Activated CD4-positive, alpha-beta memory T cell treated with anti-CD3 and anti-CD28 coated beads, Interleukin-2, amount 10 ng/mL, durations not matched to agents 7 days and 5 days (primary cell): ENCODE measurements around the gene SLC35E3. TPM values are rescaled to one million over a fixed set of nuclear protein-coding genes. Genes with fewer than 3 reads are reported as not detected.
"Not testable (repeated sequence)": the region's sequence is repeated elsewhere in the genome, so short reads cannot be mapped to it uniquely, and the experiment has no call there.

Source experiments
- CTCF ChIA-PET: fragments of 350-600 bp; sonication (Branson Sonifier 250); formaldehyde crosslinking; loops from one replicate; lab custom pipeline; 2021; ENCODE audit warnings: antibody characterized with exemption, inconsistent platforms; lab: Charles Lee
- POLR2A ChIA-PET: fragments of 350-600 bp; sonication (Branson Sonifier 250); formaldehyde crosslinking; loops from one replicate; lab custom pipeline; 2021; ENCODE audit warnings: antibody characterized with exemption; lab: Charles Lee
- DNase-seq: peaks from one replicate; pipeline ENCODE4 v3.0.0-alpha.2; 2020
- H3K27ac Mint-ChIP-seq: one replicate; pipeline ENCODE4 v1.8.0; 2021; ENCODE audit warnings: mild to moderate bottlenecking, mixed read lengths
- H3K27me3 Mint-ChIP-seq: one replicate; pipeline ENCODE4 v1.8.0; 2021; ENCODE audit warnings: mixed read lengths
- H3K36me3 Mint-ChIP-seq: one replicate; pipeline ENCODE4 v1.8.0; 2021; ENCODE audit warnings: low read depth, mixed read lengths
- H3K4me1 Mint-ChIP-seq: one replicate; pipeline ENCODE4 v1.8.0; 2021; ENCODE audit warnings: mixed read lengths
- H3K4me3 Mint-ChIP-seq: one replicate; pipeline ENCODE4 v1.8.0; 2021; ENCODE audit warnings: mild to moderate bottlenecking, mixed read lengths
- H3K9me3 Mint-ChIP-seq: one replicate; pipeline ENCODE4 v1.8.0; 2021; ENCODE audit warnings: mixed read lengths
- total RNA-seq, 2 experiments: library from RNA; stranded (reverse); gene quantifications; one replicate each; pipeline ENCODE4 v1.2.3, GENCODE V29; 2021

The SLC35E3 gene
- total RNA-seq, 2 experiments from 2014 or later = 8.2 to 8.8 TPM

DNA sequence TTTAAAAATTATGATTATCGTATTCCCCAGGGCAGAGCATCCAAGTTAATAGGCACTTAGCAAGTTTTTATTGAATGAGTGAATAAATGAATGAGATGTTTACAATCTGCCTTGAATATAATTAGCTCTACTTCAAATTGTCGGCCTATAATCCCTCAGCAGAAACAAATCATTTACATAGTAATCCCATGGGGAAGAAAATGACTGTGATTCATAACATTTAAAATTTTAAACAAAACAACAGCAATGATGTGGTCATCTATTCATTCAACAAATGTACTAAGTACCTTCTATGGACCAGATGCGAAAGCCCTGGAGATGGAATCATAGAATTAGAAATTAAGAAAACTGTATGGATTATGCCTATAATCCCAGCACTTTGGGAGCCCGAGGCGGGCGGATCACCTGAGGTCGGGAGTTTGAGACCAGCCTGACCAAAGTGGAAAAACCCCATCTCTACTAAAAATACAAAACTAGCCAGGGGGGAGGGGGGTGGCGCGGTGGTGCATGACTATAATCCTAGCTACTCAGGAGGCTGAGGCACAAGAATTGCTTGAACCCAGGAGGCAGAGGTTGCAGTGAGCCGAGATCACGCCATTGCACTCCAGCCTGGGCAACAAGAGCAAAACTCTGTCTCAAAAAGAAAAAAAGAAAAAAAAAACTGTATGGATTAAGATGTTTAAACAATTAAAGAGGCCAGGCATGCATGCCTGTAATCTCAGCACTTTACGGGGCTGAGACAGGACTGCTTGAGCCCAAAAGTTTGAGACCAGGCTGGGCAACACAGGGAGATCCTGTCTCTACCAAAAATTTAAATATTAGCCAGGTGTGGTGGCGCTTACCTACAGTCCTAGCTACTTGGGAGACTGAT lies 44.3 kb downstream of the SLC35E3 start:
- Mint-ChIP-seq H3K27me3 (no peaks in the 10 kb centered on the region), H3K4me1 (peaks cover 8% of the 10 kb centered on the region), H3K27ac (no peak overlapping the region), H3K9me3 (no peaks in the 10 kb centered on the region), H3K36me3 (no peaks in the 10 kb centered on the region), H3K4me3 (no peak overlapping the region)
- CTCF ChIA-PET = interaction anchor here (0.7 kb wide), 1 partner anchor 355 kb away, joined by 4 read pairs; no protein-coding TSS in a partner anchor
- DNase-seq = no peak
- POLR2A ChIA-PET = no interaction called here

DNA sequence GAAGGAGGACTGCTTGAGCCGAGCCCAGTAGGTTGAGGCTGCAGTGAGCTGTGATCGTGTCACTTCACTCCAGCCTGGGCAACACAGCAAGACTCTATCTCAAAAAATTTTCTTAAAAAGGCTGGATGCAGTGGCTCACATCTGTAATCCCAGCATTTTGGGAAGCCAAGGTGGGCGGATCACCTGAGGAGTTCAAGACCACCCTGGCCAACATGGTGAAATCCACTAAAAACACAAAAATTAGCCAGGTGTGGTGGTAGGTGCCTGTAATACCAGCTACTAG lies 44.9 kb downstream of the SLC35E3 start:
- Mint-ChIP-seq H3K36me3 (no peaks in the 10 kb centered on the region), H3K27me3 (no peaks in the 10 kb centered on the region), H3K27ac (no peak overlapping the region), H3K4me1 (peaks cover 8% of the 10 kb centered on the region), H3K4me3 (no peak overlapping the region), H3K9me3 (no peaks in the 10 kb centered on the region)
- ChIA-PET POLR2A (no interaction called here), CTCF (no interaction called here)
- no peak for DNase-seq

GRCh38 chr12:68791897-68792481 lies 46.0 kb downstream of the SLC35E3 start:
- peaks cover 8% of the 10 kb centered on the region for H3K4me1 Mint-ChIP-seq
- CTCF ChIA-PET = no interaction called here
- POLR2A ChIA-PET = no interaction called here
- no peak overlapping the region for H3K27ac Mint-ChIP-seq
- H3K4me3 Mint-ChIP-seq = no peak overlapping the region
- no peak for DNase-seq
- H3K9me3 Mint-ChIP-seq = no peaks in the 10 kb centered on the region
- no peaks in the 10 kb centered on the region for H3K27me3 Mint-ChIP-seq
- no peaks in the 10 kb centered on the region for H3K36me3 Mint-ChIP-seq

DNA sequence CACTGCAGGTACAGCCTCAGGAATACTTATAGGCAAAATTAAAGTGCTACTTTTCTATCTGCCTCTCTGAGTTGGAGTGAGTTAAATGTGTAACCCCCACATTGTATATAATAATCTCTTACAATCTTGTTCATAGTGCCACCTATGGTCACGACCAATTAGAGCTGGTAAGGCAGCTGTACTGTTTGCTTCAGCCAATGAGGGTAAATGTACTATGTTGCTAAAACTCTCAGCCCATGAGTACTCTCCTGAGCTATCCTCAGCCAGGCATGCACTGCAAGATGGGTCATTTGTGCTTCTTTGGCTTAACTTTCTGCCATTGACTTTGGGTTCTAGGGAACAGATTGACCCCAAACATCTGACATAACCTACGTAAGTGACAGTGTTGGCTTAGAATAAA lies 47.0 kb downstream of the SLC35E3 start:
- H3K27ac Mint-ChIP-seq = no peak overlapping the region
- H3K4me3 Mint-ChIP-seq = no peak overlapping the region
- H3K4me1 Mint-ChIP-seq = peaks cover 3% of the 10 kb centered on the region
- no peaks in the 10 kb centered on the region for H3K36me3 Mint-ChIP-seq
- POLR2A ChIA-PET = interaction anchor here (1.3 kb wide), 1 partner anchor 46 kb away, joined by 4 read pairs; the partner anchor contains the start of gene SLC35E3
- CTCF ChIA-PET = interaction anchor here (1.7 kb wide), 1 partner anchor 14 kb away, joined by 8 read pairs; the partner anchor contains the start of gene MDM2
- H3K27me3 Mint-ChIP-seq = no peaks in the 10 kb centered on the region
- peak; percentile 33 for DNase-seq
- no peaks in the 10 kb centered on the region for H3K9me3 Mint-ChIP-seq

DNA sequence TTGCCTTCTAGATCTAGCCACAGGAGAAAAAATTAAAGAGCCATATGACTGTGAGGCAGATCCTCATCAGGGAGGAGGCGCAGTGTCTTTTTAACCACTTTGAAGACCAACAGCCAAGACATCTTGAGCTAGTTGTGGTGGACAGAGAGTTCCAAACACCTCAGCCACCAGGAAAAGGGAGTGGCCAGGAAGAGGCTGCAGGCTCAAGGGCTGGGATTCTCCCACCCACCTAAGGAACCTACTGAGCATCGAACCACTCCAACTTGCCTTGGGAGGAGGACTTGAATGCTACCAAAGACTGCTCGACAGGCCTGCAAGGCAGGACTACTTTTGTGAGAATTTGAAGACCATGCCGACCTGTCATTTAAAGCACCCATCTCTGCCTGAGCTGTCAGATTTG lies 47.5 kb downstream of the SLC35E3 start:
- no peaks in the 10 kb centered on the region for H3K9me3 Mint-ChIP-seq
- H3K4me3 Mint-ChIP-seq = no peak overlapping the region
- no peak for DNase-seq
- ChIA-PET CTCF (interaction anchor here (1.7 kb wide), 1 partner anchor 14 kb away, joined by 8 read pairs; the partner anchor contains the start of gene MDM2), POLR2A (interaction anchor here (1.3 kb wide), 1 partner anchor 47 kb away, joined by 4 read pairs; the partner anchor contains the start of gene SLC35E3)
- H3K4me1 Mint-ChIP-seq = peaks cover 2% of the 10 kb centered on the region
- H3K27me3 Mint-ChIP-seq = no peaks in the 10 kb centered on the region
- H3K27ac Mint-ChIP-seq = no peak overlapping the region
- H3K36me3 Mint-ChIP-seq = no peaks in the 10 kb centered on the region

DNA sequence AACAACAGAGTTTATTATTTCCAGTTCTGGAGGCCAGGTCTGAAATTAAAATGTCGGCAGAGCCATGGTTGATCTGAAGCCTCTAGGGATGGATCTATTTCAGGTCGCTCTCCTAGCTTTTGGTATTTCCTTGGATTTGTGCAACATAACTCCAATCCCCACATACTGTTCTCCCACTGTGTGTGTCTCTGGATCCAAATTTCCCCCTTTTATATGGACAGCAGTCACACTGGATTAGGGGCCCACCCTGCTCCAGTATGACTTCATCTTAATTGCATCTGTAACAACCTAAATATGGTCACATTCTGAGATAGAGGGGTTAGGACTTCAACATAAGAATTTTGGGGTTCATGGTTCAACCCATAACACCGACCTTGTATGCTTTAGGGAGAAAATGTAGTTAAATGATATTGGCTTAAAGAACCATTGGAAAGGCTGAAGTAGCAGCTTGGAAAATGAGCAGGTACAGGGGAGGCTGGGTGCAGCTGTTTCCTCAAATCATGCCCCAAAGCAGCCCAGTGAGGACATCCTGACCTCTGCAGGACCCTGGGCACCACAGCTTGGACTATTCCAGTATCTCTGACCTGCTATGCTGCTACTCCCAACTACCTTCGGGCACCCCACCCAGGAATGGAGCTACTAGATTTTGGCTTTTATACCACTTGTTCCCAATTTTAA lies 48.1 kb downstream of the SLC35E3 start:
- no peak overlapping the region for H3K4me3 Mint-ChIP-seq
- H3K36me3 Mint-ChIP-seq = no peaks in the 10 kb centered on the region
- no peaks in the 10 kb centered on the region for H3K9me3 Mint-ChIP-seq
- no peak overlapping the region for H3K27ac Mint-ChIP-seq
- no peak for DNase-seq
- no peaks in the 10 kb centered on the region for H3K27me3 Mint-ChIP-seq
- CTCF ChIA-PET = interaction anchor here (0.5 to 1.7 kb wide), 2 partner anchors 13 to 66 kb away, joined by 3 to 8 read pairs; partner anchors contain the start of gene MDM2
- POLR2A ChIA-PET = interaction anchor here (1.3 kb wide), 1 partner anchor 48 kb away, joined by 4 read pairs; the partner anchor contains the start of gene SLC35E3
- peaks cover 2% of the 10 kb centered on the region for H3K4me1 Mint-ChIP-seq

DNA sequence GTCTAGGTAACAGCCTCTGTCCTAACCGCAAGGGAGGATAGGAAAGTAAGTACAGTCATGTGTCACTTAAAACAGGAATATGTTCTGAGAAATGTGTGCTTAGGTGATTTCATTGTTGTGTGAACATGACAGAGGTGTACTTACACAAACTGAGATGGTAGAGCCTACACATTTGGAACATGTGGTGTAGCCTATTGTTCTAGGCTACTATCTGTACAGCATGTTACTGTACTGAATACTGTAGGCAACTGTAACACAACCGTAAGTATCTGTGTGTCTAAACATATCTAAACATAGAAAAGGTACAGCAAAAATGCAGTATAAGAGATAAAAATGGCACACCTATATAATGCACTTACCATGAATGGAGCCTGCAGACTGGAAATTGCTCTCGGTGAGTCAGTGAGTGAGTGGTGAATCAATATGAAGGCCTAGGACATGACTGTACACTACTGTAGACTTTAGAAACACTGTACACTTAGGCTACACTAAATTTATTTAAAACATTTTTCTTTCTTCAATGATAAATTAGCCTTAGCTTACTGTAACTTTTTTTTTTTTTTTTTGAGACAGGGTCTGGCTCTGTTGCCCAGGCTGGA lies 48.8 kb downstream of the SLC35E3 start:
- H3K4me1 Mint-ChIP-seq = peaks cover 2% of the 10 kb centered on the region
- DNase-seq = no peak
- no peak overlapping the region for H3K4me3 Mint-ChIP-seq
- ChIA-PET POLR2A (interaction anchor here (0.9 kb wide), 1 partner anchor 13 kb away, joined by 5 read pairs; the partner anchor contains the start of gene MDM2), CTCF (interaction anchor here (0.5 to 1.0 kb wide), 2 partner anchors 13 to 66 kb away, joined by 3 read pairs; no protein-coding TSS in a partner anchor)
- no peaks in the 10 kb centered on the region for H3K36me3 Mint-ChIP-seq
- H3K27me3 Mint-ChIP-seq = no peaks in the 10 kb centered on the region
- no peaks in the 10 kb centered on the region for H3K9me3 Mint-ChIP-seq
- H3K27ac Mint-ChIP-seq = no peak overlapping the region

- H3K36me3 Mint-ChIP-seq = no peaks in the 10 kb centered on the region
- ChIA-PET POLR2A (no interaction called here), CTCF (no interaction called here)
- no peak overlapping the region for H3K4me3 Mint-ChIP-seq
- no peak for DNase-seq
- no peaks in the 10 kb centered on the region for H3K27me3 Mint-ChIP-seq
- peaks cover 4% of the 10 kb centered on the region for H3K4me1 Mint-ChIP-seq
- H3K9me3 Mint-ChIP-seq = no peaks in the 10 kb centered on the region
- H3K27ac Mint-ChIP-seq = no peak overlapping the region
Measured at GRCh38 chr12:68796399-68796798, 50.4 kb downstream of the SLC35E3 start.

GRCh38 chr12:68798882-68799234 lies 52.9 kb downstream of the SLC35E3 start:
- H3K27me3 Mint-ChIP-seq = no peaks in the 10 kb centered on the region
- POLR2A ChIA-PET = interaction anchor here (1.8 to 2.4 kb wide), 2 partner anchors 9 to 53 kb away, joined by 6 to 11 read pairs; partner anchors contain the start of genes MDM2 and SLC35E3
- CTCF ChIA-PET = interaction anchor here (1.6 kb wide), 1 partner anchor 9 kb away, joined by 4 read pairs; the partner anchor contains the start of gene MDM2
- no peaks in the 10 kb centered on the region for H3K9me3 Mint-ChIP-seq
- no peak for DNase-seq
- no peak overlapping the region for H3K4me3 Mint-ChIP-seq
- H3K36me3 Mint-ChIP-seq = no peaks in the 10 kb centered on the region
- H3K4me1 Mint-ChIP-seq = peaks cover 7% of the 10 kb centered on the region
- H3K27ac Mint-ChIP-seq = no peak overlapping the region

GRCh38 chr12:68800294-68800693 lies 54.3 kb downstream of the SLC35E3 start:
- Mint-ChIP-seq H3K27me3 (no peaks in the 10 kb centered on the region), H3K9me3 (no peaks in the 10 kb centered on the region), H3K27ac (no peak overlapping the region), H3K4me1 (peaks cover 10% of the 10 kb centered on the region), H3K36me3 (no peaks in the 10 kb centered on the region), H3K4me3 (no peak overlapping the region)
- no peak for DNase-seq
- ChIA-PET POLR2A (interaction anchor here (1.8 kb wide), 1 partner anchor 54 kb away, joined by 6 read pairs; the partner anchor contains the start of gene SLC35E3), CTCF (no interaction called here)

GRCh38 chr12:68801124-68801523 lies 55.1 kb downstream of the SLC35E3 start:
- H3K27me3 Mint-ChIP-seq, H3K36me3 Mint-ChIP-seq, POLR2A ChIA-PET, CTCF ChIA-PET, H3K9me3 Mint-ChIP-seq, H3K27ac Mint-ChIP-seq, H3K4me3 Mint-ChIP-seq, DNase-seq: not testable (repeated sequence)
- H3K4me1 Mint-ChIP-seq = peaks cover 16% of the 10 kb centered on the region

DNA sequence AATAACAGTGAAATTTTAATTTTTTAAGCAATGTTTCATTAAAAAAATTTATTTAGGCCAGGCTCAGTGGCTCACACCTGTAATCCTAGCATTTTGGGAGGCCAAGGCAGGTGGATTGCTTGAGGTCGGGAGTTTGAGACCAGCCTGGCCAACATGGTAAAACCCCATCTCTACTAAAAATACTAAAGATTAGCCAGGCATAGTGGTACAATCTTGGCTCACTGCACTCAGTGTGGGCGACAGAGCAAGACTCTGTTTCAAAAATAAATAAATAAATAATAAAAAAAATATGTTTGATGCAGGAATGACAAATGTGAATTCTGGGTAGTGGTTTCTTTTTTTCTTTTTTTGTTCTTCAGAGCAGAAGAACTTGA lies 56.4 kb downstream of the SLC35E3 start:
- CTCF ChIA-PET, H3K27me3 Mint-ChIP-seq, POLR2A ChIA-PET, H3K4me3 Mint-ChIP-seq, H3K36me3 Mint-ChIP-seq, DNase-seq, H3K27ac Mint-ChIP-seq, H3K9me3 Mint-ChIP-seq: not testable (repeated sequence)
- peaks cover 26% of the 10 kb centered on the region for H3K4me1 Mint-ChIP-seq
